H9 (cell line): ENCODE data around the gene TMEM165. TPM values are rescaled to one million over a fixed set of nuclear protein-coding genes. Genes with fewer than 3 reads are reported as not detected.

Experiments used
- DNase-seq: peaks from one replicate; pipeline ENCODE4 v3.0.0-alpha.2; 2017
- H2AFZ ChIP-seq: one replicate; pipeline ENCODE4 v1.6.1; 2013; ENCODE audit warnings: mild to moderate bottlenecking, low read length, control low read depth, moderate library complexity
- H2AK5ac ChIP-seq: 2 replicates; pipeline ENCODE4 v1.6.1; 2013; ENCODE audit warnings: low read length, control low read depth, mixed read lengths; ENCODE audit not compliant: insufficient read length
- H2BK120ac ChIP-seq: one replicate; pipeline ENCODE4 v1.6.1; 2013; ENCODE audit warnings: low read depth, mild to moderate bottlenecking, low read length, control low read depth, inconsistent platforms; ENCODE audit not compliant: poor library complexity, severe bottlenecking
- H2BK12ac ChIP-seq: 2 replicates; pipeline ENCODE4 v1.6.1; 2013; ENCODE audit warnings: low read length, control low read depth, mixed read lengths, low read depth; ENCODE audit not compliant: insufficient read length
- H2BK15ac ChIP-seq: 2 replicates; pipeline ENCODE4 v1.6.1; 2013; ENCODE audit warnings: low read depth, low read length, control low read depth
- H2BK20ac ChIP-seq: one replicate; pipeline ENCODE4 v1.6.1; 2013; ENCODE audit warnings: low read depth, mild to moderate bottlenecking, low read length, control low read depth, inconsistent platforms; ENCODE audit not compliant: poor library complexity, severe bottlenecking
- H2BK5ac ChIP-seq: 2 replicates; pipeline ENCODE4 v1.6.1; 2013; ENCODE audit warnings: low read length, control low read depth, mixed read lengths; ENCODE audit not compliant: insufficient read length
- H3K14ac ChIP-seq: 2 replicates; pipeline ENCODE4 v1.6.1; 2013; ENCODE audit warnings: low read length, control low read depth; ENCODE audit not compliant: insufficient read depth
- H3K18ac ChIP-seq: 2 replicates; pipeline ENCODE4 v1.6.1; 2013; ENCODE audit warnings: low read depth, mild to moderate bottlenecking, mixed read lengths, low read length, control low read depth; ENCODE audit not compliant: insufficient read length
- H3K23ac ChIP-seq: 2 replicates; pipeline ENCODE4 v1.6.1; 2013; ENCODE audit warnings: low read length, control low read depth, mixed read lengths, low read depth; ENCODE audit not compliant: insufficient read length
- H3K23me2 ChIP-seq: 2 replicates; pipeline ENCODE4 v1.6.1; 2013; ENCODE audit warnings: low read depth, mild to moderate bottlenecking, mixed read lengths, low read length, control low read depth; ENCODE audit not compliant: insufficient read length, poor library complexity, severe bottlenecking
- H3K27ac ChIP-seq: 2 replicates; pipeline ENCODE4 v1.5.1; 2013; ENCODE audit warnings: low read length, control low read depth, mixed read lengths, low read depth; ENCODE audit not compliant: insufficient read length
- H3K27me3 ChIP-seq: 2 replicates; pipeline ENCODE4 v1.6.1; 2013; ENCODE audit warnings: low read length, control low read depth, inconsistent platforms; ENCODE audit not compliant: insufficient read depth
- H3K4ac ChIP-seq: 2 replicates; pipeline ENCODE4 v1.6.1; 2013; ENCODE audit warnings: low read depth, mild to moderate bottlenecking, control low read depth, inconsistent platforms, low read length, moderate library complexity
- H3K4me1 ChIP-seq: 2 replicates; pipeline ENCODE4 v1.6.1; 2013; ENCODE audit warnings: low read length, control low read depth, inconsistent platforms; ENCODE audit not compliant: insufficient read depth
- H3K4me2 ChIP-seq: 2 replicates; pipeline ENCODE4 v1.6.1; 2013; ENCODE audit warnings: low read length, control low read depth, mixed read lengths; ENCODE audit not compliant: insufficient read length, insufficient read depth
- H3K56ac ChIP-seq: 2 replicates; pipeline ENCODE4 v1.6.1; 2013; ENCODE audit warnings: low read depth, mild to moderate bottlenecking, mixed read lengths, low read length, control low read depth; ENCODE audit not compliant: insufficient read length
- H3K79me1 ChIP-seq: 2 replicates; pipeline ENCODE4 v1.6.1; 2013; ENCODE audit warnings: low read depth, mild to moderate bottlenecking, moderate library complexity, low read length, control low read depth, inconsistent platforms; ENCODE audit not compliant: insufficient read depth, poor library complexity, severe bottlenecking
- H3K79me2 ChIP-seq: 2 replicates; pipeline ENCODE4 v1.6.1; 2013; ENCODE audit warnings: low read length, control low read depth, inconsistent platforms; ENCODE audit not compliant: insufficient read depth
- H3K9ac ChIP-seq: 2 replicates; pipeline ENCODE4 v1.6.1; 2013; ENCODE audit warnings: low read length, control low read depth, mixed read lengths; ENCODE audit not compliant: insufficient read length; ENCODE audit errors: extremely low read depth
- H3K9me3 ChIP-seq: one replicate; pipeline ENCODE4 v1.6.1; 2013; ENCODE audit warnings: low read depth, low read length, inconsistent platforms; ENCODE audit not compliant: control insufficient read depth
- H3T11ph ChIP-seq: one replicate; pipeline ENCODE4 v1.6.1; 2013; ENCODE audit warnings: mild to moderate bottlenecking, low read length, control low read depth, inconsistent platforms
- H4K20me1 ChIP-seq: one replicate; pipeline ENCODE4 v1.6.1; 2013; ENCODE audit not compliant: control insufficient read depth, insufficient read length, insufficient read depth
- H4K5ac ChIP-seq: 2 replicates; pipeline ENCODE4 v1.6.1; 2013; ENCODE audit warnings: low read depth, mild to moderate bottlenecking, mixed read lengths, low read length, control low read depth; ENCODE audit not compliant: insufficient read length
- H4K8ac ChIP-seq: replicated peaks from 2 replicates; pipeline ENCODE4 v1.6.1; 2013; ENCODE audit warnings: low read length, control low read depth, mixed read lengths, low read depth; ENCODE audit not compliant: insufficient read length
- H4K91ac ChIP-seq: 2 replicates; pipeline ENCODE4 v1.6.1; 2013; ENCODE audit warnings: low read depth, mild to moderate bottlenecking, moderate library complexity, mixed read lengths, low read length, control low read depth; ENCODE audit not compliant: insufficient read length
- H3K27ac Mint-ChIP-seq, 3 experiments: 2 replicates in 2 of 3; 3 replicates in 1 of 3; pipeline ENCODE4 v1.8.0; 2020 to 2021; ENCODE audit warnings: mixed read lengths in 3 of 3, mild to moderate bottlenecking in 1 of 3, moderate library complexity in 1 of 3
- H3K27me3 Mint-ChIP-seq: 2 replicates; pipeline ENCODE4 v1.8.0; 2021; ENCODE audit warnings: low read depth, mild to moderate bottlenecking, moderate library complexity, mixed read lengths
- H3K36me3 Mint-ChIP-seq, 3 experiments: 2 replicates in 2 of 3; 3 replicates in 1 of 3; pipeline ENCODE4 v1.8.0; 2020 to 2021; ENCODE audit warnings: low read depth in 3 of 3, mixed read lengths in 3 of 3; ENCODE audit not compliant: insufficient read depth in 1 of 3
- H3K4me1 Mint-ChIP-seq, 2 experiments: 2 replicates each; pipeline ENCODE4 v1.8.0; 2020; ENCODE audit warnings: mixed read lengths in 2 of 2
- H3K4me3 Mint-ChIP-seq, 2 experiments: 2 replicates in 1 of 2; 3 replicates in 1 of 2; pipeline ENCODE4 v1.8.0; 2020 to 2021; ENCODE audit warnings: mild to moderate bottlenecking in 2 of 2, mixed read lengths in 2 of 2, moderate library complexity in 1 of 2
- H3K9me3 Mint-ChIP-seq, 2 experiments: 2 replicates in 1 of 2; 3 replicates in 1 of 2; pipeline ENCODE4 v1.8.0; 2020; ENCODE audit warnings: mild to moderate bottlenecking in 2 of 2, mixed read lengths in 2 of 2, moderate library complexity in 1 of 2
- WGBS: extraction: QIAGEN DNeasy Blood & Tissue Kit; methylation state at CpG from one replicate; pipeline ENCODE4 v1.1.7; 2013; ENCODE audit warnings: missing lambda C conversion rate, low lambda C conversion rate, mixed read lengths; ENCODE audit not compliant: insufficient read length; ENCODE audit errors: extremely low coverage; 5-methylcytosine and 5-hydroxymethylcytosine counted together
- total RNA-seq: library from RNA; stranded (reverse); gene quantifications from 2 replicates; pipeline ENCODE4 v1.2.1, GENCODE V29; 2021
- TF ChIP-seq, protein P1 (sequence below): fragments of 200-600 bp; sonication (generic); conservative IDR thresholded peaks from 3 replicates; pipeline ENCODE4 v1.8.0; 2021; ENCODE audit warnings: antibody characterized with exemption, mild to moderate bottlenecking

The TMEM165 gene
- total RNA-seq, 1 experiment from 2014 or later, result 87.2 TPM

- H3K18ac ChIP-seq, result no peak overlapping the region
- H2BK120ac ChIP-seq, result no peak overlapping the region
- Mint-ChIP-seq H3K4me3 (no peak overlapping the region), H3K27ac (no peak overlapping the region), H3K4me1 (peaks cover 5 to 7% of the 10 kb centered on the region in 2 experiments), H3K27me3 (no peaks in the 10 kb centered on the region), H3K36me3 (no peaks in the 10 kb centered on the region), H3K9me3 (no peaks in the 10 kb centered on the region; a peak in 1 of 5 replicates)
- H3K27ac ChIP-seq, result no peak overlapping the region
- no peak overlapping the region for H3K14ac ChIP-seq
- no peaks in the 10 kb centered on the region for H3K4me1 ChIP-seq
- TF ChIP-seq, protein P1, sequence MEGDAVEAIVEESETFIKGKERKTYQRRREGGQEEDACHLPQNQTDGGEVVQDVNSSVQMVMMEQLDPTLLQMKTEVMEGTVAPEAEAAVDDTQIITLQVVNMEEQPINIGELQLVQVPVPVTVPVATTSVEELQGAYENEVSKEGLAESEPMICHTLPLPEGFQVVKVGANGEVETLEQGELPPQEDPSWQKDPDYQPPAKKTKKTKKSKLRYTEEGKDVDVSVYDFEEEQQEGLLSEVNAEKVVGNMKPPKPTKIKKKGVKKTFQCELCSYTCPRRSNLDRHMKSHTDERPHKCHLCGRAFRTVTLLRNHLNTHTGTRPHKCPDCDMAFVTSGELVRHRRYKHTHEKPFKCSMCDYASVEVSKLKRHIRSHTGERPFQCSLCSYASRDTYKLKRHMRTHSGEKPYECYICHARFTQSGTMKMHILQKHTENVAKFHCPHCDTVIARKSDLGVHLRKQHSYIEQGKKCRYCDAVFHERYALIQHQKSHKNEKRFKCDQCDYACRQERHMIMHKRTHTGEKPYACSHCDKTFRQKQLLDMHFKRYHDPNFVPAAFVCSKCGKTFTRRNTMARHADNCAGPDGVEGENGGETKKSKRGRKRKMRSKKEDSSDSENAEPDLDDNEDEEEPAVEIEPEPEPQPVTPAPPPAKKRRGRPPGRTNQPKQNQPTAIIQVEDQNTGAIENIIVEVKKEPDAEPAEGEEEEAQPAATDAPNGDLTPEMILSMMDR, result no peak
- WGBS, result no CpG with 5 or more reads among the region's 3 CpGs
- no peaks in the 10 kb centered on the region for H4K20me1 ChIP-seq
- H3K23me2 ChIP-seq, result no peaks in the 10 kb centered on the region
- H3K79me2 ChIP-seq, result no peaks in the 10 kb centered on the region
- H3T11ph ChIP-seq, result no peak overlapping the region
- no peak overlapping the region for H2AFZ ChIP-seq
- no peak overlapping the region for H3K4ac ChIP-seq
- H3K27me3 ChIP-seq, result no peaks in the 10 kb centered on the region
- H4K91ac ChIP-seq, result no peak overlapping the region
- H2BK12ac ChIP-seq, result no peak overlapping the region
- H3K23ac ChIP-seq, result no peak overlapping the region
- no peaks in the 10 kb centered on the region for H3K9me3 ChIP-seq
- no peak overlapping the region for H4K5ac ChIP-seq
- no peak overlapping the region for H3K56ac ChIP-seq
- no peak overlapping the region for H3K9ac ChIP-seq
- H3K79me1 ChIP-seq, result no peaks in the 10 kb centered on the region
- H2BK20ac ChIP-seq, result no peak overlapping the region
- no peak overlapping the region for H4K8ac ChIP-seq
- no peak for DNase-seq
- no peak overlapping the region for H2BK15ac ChIP-seq
- H2AK5ac ChIP-seq, result no peak overlapping the region
- no peak overlapping the region for H2BK5ac ChIP-seq
- H3K4me2 ChIP-seq, result no peak overlapping the region
These were observed 13.2 kb upstream of the TMEM165 start for GRCh38 chr4:55382488-55383003.
